8988T (cell line): ENCODE measurements around the gene MAN2A2.
"Not testable (repeated sequence)": the region's sequence is repeated elsewhere in the genome, so short reads cannot be mapped to it uniquely, and the experiment has no call there.

Experiments
- DNase-seq: peaks from one replicate; pipeline ENCODE4 v3.0.0; 2011

MAN2A2 gene

DNA sequence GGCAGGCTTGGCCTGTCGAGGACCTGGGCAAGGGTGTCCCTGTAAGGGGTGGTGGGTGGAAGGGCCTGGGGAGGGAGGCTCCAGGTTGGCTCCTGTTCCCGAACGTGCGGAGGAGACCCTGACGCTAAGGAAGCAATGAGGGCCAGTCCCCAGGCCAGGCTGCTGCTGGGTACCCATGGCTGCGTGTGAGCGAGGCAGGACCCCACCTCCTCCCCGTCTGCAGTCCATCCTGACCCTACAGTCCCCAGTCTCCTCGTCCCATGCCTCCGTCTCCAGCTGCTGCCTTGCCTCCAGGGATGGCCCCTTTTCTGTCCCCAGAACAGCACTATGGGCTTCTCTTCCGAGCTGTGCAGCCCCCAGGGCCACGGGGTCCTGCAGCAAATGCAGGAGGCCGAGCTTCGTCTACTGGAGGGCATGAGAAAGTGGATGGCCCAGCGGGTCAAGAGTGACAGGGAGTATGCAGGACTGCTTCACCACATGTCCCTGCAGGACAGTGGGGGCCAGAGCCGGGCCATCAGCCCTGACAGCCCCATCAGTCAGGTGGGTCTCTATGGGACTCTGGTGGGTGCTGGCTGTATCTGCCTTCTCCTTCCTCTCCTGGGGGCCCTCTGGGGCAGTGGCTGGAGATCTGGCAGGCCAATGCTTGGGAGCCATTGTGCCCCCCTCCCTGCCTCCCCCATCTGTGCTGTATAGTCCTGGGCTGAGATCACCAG lies 18.2 kb upstream of the MAN2A2 start:
- DNase-seq: no peak

DNA sequence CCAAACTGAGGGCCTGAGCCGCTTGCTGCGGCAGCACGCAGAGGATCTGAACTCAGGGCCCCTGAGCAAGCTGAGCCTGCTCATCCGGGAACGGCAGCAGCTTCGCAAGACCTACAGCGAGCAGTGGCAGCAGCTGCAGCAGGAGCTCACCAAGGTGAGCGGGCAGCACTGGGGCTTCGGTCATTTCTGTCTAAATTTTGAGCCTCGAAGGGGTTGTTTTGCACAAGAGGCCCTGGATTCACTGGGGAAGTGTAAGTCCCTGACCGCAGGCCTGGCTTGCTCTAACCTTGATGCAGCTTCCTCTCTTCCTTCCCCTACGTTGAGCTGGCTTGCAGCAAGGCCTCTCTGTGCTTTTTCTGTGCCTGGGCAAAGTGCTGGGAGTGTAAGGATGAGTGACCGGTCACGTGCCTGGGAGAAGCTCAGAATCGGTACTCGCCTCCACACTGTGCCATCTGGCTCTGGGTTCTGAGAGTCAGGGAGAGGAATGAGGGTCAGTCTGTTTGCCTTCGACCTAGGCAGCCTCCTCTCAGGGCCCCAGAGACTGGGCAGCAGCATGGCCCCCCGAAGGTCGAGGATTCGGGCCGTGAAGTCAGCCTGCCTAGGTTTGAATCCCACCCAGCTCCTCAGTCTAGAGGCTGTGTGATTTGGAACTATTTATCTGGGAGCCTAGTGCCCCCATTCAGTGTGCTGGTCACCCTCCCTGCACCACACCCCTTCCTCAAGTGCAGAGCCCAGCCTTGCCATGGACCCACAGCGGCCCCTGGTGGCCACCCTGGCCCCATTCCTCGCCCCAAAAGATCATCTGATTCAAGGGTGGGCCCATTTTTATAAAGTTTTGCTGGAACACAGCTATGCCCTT lies 17.4 kb upstream of the MAN2A2 start:
- no peak for DNase-seq

- DNase-seq: no peak
Measured at GRCh38 chr15:90886291-90886614, 16.8 kb upstream of the MAN2A2 start.

GRCh38 chr15:90887037-90887481 lies 16.0 kb upstream of the MAN2A2 start:
- DNase-seq: no peak

- no peak for DNase-seq
Measured at GRCh38 chr15:90889313-90889730, 13.8 kb upstream of the MAN2A2 start.

GRCh38 chr15:90889736-90890456 lies 13.2 kb upstream of the MAN2A2 start:
- no peak for DNase-seq

DNA sequence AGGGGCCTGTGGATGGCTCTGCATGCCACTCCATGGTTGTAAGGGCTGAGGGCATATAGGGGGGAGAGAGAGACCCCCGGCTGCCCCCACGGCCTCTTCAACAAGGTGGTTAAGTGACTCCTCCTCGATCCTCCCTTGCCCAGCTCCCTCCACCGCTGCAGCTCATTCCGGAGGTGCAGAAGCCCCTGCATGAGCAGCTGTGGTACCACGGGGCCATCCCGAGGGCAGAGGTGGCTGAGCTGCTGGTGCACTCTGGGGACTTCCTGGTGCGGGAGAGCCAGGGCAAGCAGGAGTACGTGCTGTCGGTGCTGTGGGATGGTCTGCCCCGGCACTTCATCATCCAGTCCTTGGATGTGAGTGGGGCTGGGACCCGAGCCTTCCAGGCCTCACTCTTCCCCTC lies 12.3 kb upstream of the MAN2A2 start:
- no peak for DNase-seq

- DNase-seq: no peak
Measured at GRCh38 chr15:90891346-90891949, 11.7 kb upstream of the MAN2A2 start.

- DNase-seq: no peak
Measured at GRCh38 chr15:90892023-90892422, 11.1 kb upstream of the MAN2A2 start.

- no peak for DNase-seq
Measured at GRCh38 chr15:90892498-90893174, 10.5 kb upstream of the MAN2A2 start.

DNA sequence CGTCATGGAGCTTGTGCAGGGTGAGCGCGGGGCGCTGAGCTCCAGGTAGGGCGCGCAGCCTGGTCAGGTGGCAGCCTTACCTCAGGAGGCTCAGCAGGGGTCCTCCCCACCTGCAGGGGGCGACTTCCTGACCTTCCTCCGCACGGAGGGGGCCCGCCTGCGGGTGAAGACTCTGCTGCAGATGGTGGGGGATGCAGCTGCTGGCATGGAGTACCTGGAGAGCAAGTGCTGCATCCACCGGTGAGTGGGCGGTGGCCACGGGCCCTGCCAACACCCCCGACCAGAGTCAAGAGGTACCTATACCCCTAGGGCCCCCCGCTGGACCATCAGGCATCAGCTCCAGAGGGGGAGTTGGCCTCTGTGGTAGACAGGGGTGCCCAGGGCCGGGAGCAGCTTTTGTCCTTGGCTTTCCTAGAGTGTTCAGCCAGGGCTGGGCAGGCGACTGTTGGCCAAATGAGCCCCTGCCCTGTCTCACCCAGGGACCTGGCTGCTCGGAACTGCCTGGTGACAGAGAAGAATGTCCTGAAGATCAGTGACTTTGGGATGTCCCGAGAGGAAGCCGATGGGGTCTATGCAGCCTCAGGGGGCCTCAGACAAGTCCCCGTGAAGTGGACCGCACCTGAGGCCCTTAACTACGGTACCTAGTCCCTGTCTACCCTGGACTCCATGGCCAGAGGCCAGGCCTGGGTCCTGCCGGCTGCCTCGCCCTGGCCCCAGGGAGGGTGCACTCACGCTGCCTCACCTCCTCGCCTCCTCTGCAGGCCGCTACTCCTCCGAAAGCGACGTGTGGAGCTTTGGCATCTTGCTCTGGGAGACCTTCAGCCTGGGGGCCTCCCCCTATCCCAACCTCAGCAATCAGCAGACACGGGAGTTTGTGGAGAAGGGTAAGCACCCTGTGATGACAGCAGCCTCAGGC lies 9.7 kb upstream of the MAN2A2 start:
- DNase-seq: no peak

DNA sequence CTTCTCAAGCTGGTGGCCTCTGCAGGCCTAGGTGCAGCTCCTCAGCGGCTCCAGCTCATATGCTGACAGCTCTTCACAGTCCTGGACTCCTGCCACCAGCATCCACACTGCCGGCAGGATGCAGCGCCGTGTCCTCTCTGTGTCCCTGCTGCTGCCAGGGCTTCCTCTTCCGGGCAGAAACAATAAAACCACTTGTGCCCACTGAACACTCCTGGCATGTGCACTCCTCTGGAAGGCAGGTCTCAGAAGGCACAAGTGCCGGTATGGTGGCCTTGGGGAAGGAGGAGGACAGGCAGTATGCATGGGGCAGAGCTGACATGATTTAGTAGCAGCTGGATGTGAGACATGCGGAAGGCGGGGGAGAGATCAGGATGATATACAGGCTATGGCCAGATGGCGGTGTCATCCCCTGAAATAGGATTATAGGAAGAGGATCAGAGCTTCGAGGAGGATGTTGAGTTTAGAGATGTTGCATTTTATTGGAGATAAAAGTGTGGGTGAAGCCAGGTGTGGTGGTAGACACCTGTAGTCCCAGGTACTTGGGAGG lies 7.5 kb upstream of the MAN2A2 start:
- DNase-seq: no peak

- DNase-seq: not testable (repeated sequence)
Measured at GRCh38 chr15:90897131-90897655, 5.9 kb upstream of the MAN2A2 start.

DNA sequence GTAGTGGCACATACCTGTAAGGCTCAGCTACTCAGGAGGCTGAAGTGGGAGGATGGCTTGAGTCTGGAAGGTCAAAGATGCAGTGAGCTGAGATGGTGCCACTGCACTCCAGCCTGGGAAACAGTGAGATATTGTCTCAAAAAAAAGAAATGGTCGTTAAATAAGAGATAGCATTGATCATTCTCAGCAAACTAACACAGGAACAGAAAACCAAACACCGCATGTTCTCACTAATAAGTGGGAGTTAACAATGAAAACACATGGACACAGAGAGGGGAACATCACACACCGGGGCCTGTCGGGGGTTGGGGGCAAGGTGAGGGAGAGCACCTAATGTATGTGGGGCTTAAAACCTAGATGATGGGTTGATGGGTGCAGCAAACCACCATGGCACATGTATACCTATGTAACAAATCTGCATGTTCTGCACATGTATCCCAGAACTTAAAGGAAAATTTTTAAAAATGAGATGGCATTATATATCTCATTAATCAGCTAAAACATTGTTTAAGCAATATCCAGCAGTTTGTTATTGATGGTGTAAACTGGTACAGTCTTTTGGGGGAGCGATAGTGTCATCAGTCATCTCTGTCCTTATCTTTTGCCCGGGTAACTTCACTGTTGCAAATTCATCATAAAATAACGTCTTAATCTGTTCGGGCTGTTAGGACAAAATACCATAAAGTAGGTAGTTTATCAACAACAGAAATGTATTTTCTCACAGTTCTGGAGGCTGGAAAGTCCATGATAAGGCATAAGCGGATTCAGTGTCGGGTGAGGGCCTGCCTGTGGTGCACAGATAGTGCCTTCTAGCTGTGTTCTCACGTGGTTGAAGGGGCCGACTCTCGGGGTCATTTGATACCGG lies 1.7 kb upstream of the MAN2A2 start:
- no peak for DNase-seq

- DNase-seq: peak; percentile 92
Measured at GRCh38 chr15:90902040-90902839, 862 bp upstream of the MAN2A2 start.

DNA sequence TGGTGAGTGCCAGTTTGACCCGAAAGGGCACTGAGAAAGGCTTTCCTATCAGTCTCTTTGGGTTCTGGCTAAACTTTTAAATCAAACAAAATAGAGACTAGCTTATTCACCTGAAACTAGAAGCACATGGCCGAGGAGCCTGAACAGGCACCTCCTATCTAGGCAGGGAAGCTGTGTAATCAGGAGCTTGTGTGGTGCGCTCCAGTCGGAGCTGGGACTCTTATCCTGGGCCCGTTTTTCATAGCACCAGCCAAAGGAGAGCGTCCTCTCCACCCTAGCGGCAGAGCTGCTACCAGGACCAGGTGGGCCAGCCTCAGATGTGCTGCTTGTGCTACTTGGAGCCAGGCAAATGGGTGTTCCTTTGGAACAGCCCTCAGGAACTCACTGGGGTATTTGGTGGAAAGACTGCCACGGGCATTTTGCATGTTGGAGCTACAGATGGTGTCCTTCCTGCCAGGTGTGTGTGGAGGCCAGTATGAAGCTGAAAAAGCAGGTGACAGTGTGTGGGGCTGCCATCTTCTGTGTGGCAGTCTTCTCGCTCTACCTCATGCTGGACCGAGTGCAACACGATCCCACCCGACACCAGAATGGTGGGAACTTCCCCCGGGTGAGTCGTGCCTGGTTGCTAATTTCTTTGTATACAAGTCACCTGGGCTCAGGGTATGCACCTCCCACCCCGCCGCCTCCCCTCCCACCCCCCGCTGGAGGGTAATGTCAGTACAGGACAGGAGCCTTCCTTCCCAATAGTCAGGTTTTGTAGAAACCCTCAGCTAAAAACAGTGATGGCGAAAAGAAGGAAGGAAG lies 833 bp downstream of the MAN2A2 start:
- DNase-seq: peak; percentile 75

DNA sequence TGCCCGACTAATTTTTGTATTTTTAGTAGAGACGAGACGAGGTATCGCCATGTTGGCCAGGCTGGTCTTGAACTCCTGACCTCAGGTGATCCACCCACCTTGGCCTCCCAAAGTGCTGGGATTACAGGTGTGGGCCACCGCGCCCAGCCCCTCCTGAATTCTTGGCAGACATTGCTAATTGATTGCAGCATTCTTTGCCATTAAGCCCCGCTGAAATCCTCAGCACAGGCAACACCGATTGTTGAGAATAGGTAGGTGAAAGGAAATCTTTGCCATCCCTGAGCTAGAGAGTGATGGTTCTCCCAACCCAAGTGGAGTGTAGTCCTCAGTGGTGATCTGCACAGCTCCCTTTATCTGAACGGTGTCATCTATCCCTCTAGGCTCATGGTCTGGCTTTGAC lies 1.6 kb downstream of the MAN2A2 start:
- no peak for DNase-seq
